Fibroblast of lung (primary cell): ENCODE data around the gene EGR2.
"Not testable (repeated sequence)": the region's sequence is repeated elsewhere in the genome, so short reads cannot be mapped to it uniquely, and the experiment has no call there.

Source experiments
- CTCF ChIP-seq, 2 donors: IDR thresholded peaks in 1 of 2; conservative IDR thresholded peaks in 1 of 2; 1 replicate in 1 of 2; 2 replicates in 1 of 2; pipeline ENCODE4 v1.5.1; 2011 to 2012; ENCODE audit warnings: low read length in 2 of 2, control low read depth in 1 of 2, inconsistent platforms in 1 of 2, low read depth in 1 of 2, mild to moderate bottlenecking in 1 of 2
- EZH2 ChIP-seq: IDR thresholded peaks from 2 replicates; pipeline ENCODE4 v1.5.1; 2012; ENCODE audit warnings: low read length, control low read depth, mild to moderate bottlenecking; ENCODE audit errors: missing control alignments

- not testable (repeated sequence) for TF ChIP-seq CTCF (conservative IDR thresholded peaks at IDR 0.05 in 1 of 2, IDR thresholded peaks at IDR 0.05 in 1 of 2; ENCODE audit: low read depth in 1 of 2, low read length in 2 of 2); EZH2
Observed at GRCh38 chr10:62788285-62788684, 27.9 kb downstream of the EGR2 start.
